HT-29 (cell line): ENCODE results near the gene CNTNAP5. TPM values are rescaled to one million over a fixed set of nuclear protein-coding genes. Genes with fewer than 3 reads are reported as not detected.

ENCODE experiments used
- DNase-seq: peaks from one replicate; pipeline ENCODE4 v3.0.0-alpha.2; 2015; ENCODE audit warnings: low spot score
- total RNA-seq: library from RNA; depleted of rRNA; stranded (reverse); fragments of >200 nt; shearing (Covaris generic); gene quantifications from 2 replicates; pipeline ENCODE4 v1.2.3, GENCODE V29; 2014

The CNTNAP5 gene
- total RNA-seq, 1 experiment from 2014 or later = not detected

DNA sequence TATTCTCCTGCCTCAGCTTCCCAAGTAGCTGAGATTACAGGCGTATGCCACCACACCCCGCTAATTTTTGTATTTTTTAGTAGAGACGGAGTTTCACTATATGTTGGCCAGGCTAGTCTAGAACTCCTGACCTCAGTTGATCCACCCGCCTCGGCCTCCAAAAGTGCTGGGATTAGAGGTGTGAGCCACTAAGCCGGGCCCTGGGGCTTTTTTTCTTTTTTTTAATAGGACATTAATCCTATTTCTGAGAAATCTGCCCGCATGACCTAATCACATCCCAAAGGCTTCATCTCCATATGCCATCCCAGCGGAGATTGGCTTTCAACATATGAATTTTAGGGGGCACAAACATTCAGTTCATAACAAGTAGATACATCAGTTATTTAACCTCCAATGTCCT, 128.6 kb downstream of the CNTNAP5 start:
- no peak for DNase-seq

GRCh38 chr2:124159166-124159565, 134.1 kb downstream of the CNTNAP5 start:
- DNase-seq = no peak

GRCh38 chr2:124161542-124161941, 136.5 kb downstream of the CNTNAP5 start:
- DNase-seq = no peak

DNA sequence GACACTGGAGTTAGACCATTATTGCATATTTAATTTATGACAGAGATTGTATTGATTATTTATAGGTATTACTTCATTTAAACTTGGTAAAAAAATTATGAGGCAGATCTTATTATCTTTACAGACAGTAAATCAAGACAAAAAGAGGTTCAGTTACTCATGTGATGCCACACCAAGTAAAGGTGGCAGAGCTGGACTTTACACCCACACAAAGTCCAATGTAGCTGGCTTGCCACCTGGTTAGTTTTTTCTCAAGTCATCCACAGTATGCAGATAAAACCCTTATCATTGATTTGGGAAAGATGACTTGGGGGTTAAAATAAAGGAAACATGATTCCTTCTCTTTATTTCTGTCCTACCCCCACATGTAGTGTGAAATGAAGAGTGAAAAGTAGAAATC, 137.2 kb downstream of the CNTNAP5 start:
- no peak for DNase-seq

DNA sequence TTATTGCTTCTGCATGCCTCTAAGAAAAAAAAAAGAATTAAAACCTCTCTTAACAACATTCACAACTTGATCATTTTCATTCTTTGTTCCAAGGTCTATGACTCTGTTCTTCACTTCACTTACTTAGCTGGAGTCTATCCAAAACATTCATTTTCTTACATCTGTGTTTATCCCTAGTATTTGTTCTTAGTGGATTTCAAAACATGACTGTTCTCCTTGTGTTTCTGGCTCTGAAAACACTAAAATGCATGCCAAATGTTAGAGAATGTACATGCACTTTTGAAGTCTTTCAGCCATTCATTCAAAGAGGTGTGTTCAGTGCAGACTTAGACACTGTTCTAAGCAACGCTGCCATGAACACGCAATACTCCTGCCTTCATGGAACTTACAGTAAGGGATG, 138.8 kb downstream of the CNTNAP5 start:
- DNase-seq = no peak

- DNase-seq = no peak
Observed at GRCh38 chr2:124165698-124166097, 140.6 kb downstream of the CNTNAP5 start.

GRCh38 chr2:124171472-124172063, 146.5 kb downstream of the CNTNAP5 start:
- no peak for DNase-seq

- DNase-seq = no peak
Observed at GRCh38 chr2:124178719-124179118, 153.6 kb downstream of the CNTNAP5 start.

DNA sequence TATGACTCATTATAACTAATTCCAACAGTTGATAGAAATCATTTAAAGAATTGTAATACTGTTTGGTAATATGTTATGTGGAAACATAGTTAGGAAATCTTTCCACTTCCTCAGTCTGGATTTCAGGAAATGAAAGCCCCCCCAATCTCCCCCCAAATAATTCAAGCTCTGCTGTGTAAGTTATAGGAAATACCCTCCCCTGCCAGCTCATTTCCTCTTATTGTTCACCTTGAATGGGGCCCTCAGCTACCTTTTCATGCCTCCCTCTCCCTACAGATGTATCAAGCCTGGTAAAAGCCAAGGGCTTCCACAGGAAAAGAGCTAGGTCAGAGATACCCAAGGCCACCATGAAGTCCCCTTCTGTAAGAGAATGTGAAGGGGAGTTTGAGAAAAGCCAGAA, 155.5 kb downstream of the CNTNAP5 start:
- DNase-seq = no peak

DNA sequence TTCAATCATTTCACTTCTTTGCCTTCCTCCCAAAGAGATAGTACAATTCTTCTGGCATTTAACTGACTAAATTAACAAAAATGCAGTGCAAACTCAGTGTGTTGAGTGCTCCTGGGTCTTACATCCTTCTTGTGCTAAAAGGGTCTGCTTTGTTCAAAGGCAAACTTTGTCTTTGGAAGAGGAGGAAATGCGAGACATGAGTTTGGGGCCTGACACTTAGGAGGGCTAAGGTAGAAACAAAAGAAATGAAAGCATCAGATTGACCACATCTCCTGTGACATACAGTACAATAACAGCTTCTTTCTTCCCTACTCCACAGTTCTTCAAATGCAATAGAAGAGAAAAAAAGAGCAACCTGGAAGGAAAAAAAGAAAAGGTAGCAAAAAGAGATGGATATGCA, 161.7 kb downstream of the CNTNAP5 start:
- DNase-seq = no peak

DNA sequence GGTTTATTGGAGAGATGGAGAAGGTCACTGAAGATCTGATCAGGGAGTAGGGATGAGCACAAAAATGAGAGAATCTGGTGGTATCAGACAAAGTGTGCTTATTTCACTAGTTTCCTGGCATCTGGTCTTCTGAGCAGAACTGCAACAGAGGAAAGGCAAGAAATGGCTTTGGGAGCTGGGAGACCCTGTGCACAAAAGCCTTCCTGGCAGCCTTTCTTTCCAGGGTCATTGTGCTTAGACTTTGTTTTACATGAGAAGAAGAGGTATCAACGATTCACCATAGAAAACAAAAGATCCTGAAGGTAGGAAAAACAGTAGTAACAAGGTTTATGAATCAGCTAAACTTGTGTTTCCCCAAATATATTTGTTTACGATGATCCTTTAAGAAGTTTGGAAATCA, 162.9 kb downstream of the CNTNAP5 start:
- DNase-seq = no peak

DNA sequence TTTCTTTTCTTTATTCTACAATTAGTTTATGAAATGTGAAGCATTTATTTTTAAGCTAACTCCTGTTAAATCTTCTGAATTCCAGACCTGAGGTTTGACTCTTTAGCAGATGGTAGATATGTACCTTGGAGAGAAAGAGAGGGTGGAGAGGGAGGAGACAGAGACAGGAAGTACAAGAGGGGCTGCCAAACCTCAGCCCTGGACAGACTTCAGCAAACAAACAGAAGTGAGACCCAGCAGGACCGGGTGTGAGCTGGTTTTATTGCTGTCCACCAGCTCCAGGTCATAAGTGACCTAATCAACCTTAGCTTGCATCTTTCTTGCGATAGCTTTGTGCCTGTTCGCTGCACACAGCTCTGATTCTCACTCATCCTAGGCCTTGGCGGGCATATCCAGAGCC, 168.6 kb downstream of the CNTNAP5 start:
- DNase-seq = no peak

DNA sequence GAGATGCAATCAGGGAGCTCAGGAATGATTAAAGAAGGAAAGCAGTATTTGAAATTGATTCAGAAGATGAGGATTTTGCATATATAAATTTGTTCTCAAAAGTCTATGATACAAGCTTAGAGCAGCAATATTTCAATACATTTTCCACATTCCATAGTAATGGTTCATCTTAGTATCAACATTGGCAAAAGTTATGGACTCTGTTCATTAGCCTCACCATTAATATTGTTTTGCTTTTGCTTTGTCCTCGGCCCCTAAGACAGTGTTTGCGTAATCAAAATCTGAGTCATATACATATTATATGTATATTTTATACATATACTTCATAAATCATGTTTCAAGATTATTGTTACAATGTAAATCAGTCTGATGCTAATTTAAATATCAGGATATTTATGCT, 176.6 kb downstream of the CNTNAP5 start:
- no peak for DNase-seq

DNA sequence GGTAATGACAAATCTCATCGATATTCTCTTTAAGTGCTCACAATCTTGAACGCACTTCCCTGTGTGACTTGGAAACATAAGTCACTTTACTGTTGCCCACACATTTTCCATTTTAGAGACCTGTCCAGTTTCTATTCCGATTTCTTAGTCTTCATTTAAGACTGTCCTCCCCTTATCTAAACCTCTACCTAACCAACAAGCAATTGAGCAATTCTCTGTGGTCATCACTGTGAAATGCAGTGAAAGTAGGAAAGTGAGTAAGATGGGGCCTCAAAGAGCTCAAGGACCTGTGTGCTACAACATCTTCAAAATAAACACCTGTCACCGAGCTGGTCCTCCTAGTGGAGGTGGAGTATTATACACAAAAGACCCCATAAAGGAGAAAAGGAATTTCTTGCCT, 184.4 kb downstream of the CNTNAP5 start:
- no peak for DNase-seq

GRCh38 chr2:124211461-124211860, 186.4 kb downstream of the CNTNAP5 start:
- DNase-seq = no peak

DNA sequence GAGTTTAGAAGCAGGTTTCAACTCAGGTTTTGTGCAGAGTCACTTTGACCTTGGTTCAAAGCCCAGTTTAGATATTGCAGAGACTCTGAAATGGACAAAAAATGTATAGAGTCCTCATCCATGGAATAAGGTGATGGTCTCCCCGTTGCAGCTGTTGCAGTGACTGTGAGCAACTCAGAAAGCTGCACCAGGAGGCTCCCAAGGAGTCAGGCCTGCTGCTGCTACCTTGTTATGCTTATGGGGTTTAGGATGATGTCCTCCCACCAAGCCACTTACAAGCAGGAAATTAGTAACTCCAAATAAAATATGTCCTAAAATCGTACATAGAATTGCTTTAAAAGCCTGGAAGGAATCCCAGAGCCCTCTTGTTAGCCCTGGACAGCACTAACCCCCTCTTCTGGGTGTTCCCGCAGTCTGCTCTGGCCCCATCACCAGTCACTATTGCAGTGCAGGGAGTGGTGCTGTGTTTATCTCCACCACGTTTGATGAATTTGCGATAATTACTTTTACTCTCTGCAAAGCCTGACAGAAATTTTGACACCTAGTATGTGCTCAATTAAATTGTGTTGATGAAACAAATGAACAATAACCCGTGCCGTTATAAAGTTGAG, 189.0 kb downstream of the CNTNAP5 start:
- DNase-seq = no peak

GRCh38 chr2:124246170-124246569, 221.1 kb downstream of the CNTNAP5 start:
- no peak for DNase-seq

DNA sequence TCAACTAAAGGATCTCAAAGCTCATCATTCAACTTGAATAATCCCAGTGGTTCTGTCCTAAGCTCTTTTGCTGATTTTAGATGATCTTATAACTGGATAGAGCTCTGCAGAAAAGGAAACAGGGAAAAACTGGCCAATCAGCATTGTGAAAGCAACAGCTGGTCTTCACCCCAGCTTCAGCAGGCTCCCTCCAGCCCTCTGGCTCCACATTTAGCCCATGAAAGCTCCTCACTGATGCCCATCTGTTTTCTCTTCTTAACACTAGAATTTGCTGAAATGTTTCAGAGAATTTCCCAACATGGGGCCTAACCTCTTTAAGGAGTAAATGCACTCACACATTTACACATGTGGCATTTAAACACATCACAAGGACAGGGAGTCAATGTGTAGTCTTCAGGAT, 223.3 kb downstream of the CNTNAP5 start:
- DNase-seq = no peak

DNA sequence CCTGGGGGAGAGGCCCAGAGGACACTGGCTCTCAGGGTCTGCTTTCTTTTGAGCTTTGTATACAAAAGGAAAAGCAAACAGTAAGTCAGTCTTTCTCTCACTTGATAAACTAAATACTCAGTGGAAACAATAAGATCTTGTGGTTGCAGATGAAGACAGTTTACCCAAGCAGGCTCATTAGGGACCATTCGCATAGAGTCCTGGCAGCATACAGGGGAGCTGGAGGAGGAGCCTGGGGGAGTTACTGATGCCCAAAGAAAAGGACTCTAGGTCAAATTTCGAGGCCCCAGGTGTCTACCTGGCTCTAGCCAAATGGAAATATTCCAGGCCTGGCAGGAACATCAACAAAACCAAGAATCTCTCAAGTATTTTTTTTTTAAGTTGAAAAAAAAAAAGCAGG, 225.3 kb downstream of the CNTNAP5 start:
- DNase-seq = no peak

DNA sequence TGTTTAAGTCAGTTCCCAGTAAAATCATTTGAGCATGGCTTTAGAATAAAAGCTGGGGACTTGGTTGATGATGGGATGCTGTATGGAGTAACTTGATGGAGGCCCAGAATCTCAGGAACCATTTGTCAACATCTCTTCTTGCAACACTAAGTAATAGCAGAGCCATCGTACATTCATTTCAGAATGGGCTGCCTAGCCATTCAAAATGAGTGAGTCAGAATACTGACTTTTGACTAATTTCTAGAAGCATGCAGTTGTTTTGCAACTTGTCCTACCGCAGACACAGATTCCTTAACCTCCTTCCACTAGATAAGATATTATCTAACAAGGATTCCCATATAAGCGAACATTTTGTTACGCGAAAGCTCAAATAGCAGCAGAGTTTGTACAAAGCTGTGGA, 229.5 kb downstream of the CNTNAP5 start:
- DNase-seq = no peak

- no peak for DNase-seq
Observed at GRCh38 chr2:124257120-124257519, 232.0 kb downstream of the CNTNAP5 start.

DNA sequence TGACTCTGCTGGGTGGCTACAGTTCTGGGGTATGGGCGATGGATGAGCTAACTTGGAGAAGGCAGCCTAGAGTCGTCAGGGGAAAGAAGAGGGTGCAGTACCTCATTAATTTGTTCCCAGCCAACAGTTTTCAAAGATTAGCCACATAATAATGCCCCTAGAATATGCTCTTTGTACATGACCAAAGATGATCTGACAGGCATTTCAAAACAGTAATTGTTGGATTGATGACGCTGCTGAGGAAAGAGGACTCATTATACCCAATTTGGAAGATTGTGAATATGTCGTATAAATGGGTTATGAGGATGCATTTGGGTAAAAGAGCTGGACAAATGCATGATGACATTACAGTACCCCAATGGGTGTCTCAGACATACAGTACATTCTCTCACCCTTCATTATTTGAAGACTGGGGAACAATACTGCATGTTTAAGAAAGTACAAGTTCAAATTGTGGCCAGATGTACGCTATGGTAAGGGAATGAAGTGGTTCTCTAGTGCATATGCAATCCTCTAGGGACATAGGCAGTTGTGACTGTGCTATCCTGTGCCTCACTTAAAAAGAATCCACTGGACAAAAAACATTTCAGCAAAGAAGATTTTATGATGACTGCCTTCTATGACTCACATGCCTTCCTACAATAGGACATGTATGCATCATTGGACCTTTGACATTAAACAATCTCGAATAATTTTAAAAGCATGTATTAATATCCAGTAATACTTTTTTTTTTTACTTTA, 233.2 kb downstream of the CNTNAP5 start:
- no peak for DNase-seq

GRCh38 chr2:124261456-124261855, 236.4 kb downstream of the CNTNAP5 start:
- no peak for DNase-seq
